K562 (cell line): ENCODE measurements around the gene APEX2. TPM values are rescaled to one million over a fixed set of nuclear protein-coding genes. Genes with fewer than 3 reads are reported as not detected.

ENCODE experiments used
- ARNT ChIP-seq, 2 experiments: fragments of 450-650 bp; IDR thresholded peaks; 2 replicates each; pipeline ENCODE4 v1.6.1; 2016; ENCODE audit warnings: mild to moderate bottlenecking in 1 of 2
- CBFA2T3 ChIP-seq: fragments of 450-650 bp; IDR thresholded peaks from 2 replicates; pipeline ENCODE4 v1.6.1; 2017
- CCNT2 ChIP-seq: IDR thresholded peaks from 2 replicates; pipeline ENCODE4 v1.6.1; 2011; ENCODE audit warnings: borderline replicate concordance, low read depth, mild to moderate bottlenecking, moderate library complexity, mixed read lengths, low read length; ENCODE audit not compliant: insufficient read length; ENCODE audit errors: extremely low read depth
- CTBP1 ChIP-seq: fragments of 450-650 bp; IDR thresholded peaks from 2 replicates; pipeline ENCODE4 v1.6.1; 2016; ENCODE audit warnings: borderline replicate concordance
- DIDO1 ChIP-seq: fragments of 450-650 bp; IDR thresholded peaks from 2 replicates; pipeline ENCODE4 v1.6.1; 2016; ENCODE audit warnings: low read depth, missing biosample characterization, missing genetic modification characterization
- E2F5 ChIP-seq: sonication (generic); formaldehyde crosslinking; IDR thresholded peaks from 2 replicates; pipeline ENCODE4 v1.8.0; 2022; ENCODE audit warnings: mild to moderate bottlenecking, missing genetic modification reagents
- ETV1 ChIP-seq: fragments of 450-650 bp; conservative IDR thresholded peaks from 2 replicates; pipeline ENCODE4 v1.6.1; 2016; ENCODE audit warnings: missing genetic modification characterization, control low read depth, low read depth, missing compliant biosample characterization
- GTF2A2 ChIP-seq: IDR thresholded peaks from 2 replicates; pipeline ENCODE4 v1.6.1; 2016; ENCODE audit warnings: mild to moderate bottlenecking, missing genetic modification characterization, missing compliant biosample characterization
- GTF2E2 ChIP-seq: fragments of 200-800 bp; sonication (Bioruptor generic); IDR thresholded peaks from 2 replicates; pipeline ENCODE4 v1.6.1; 2016; ENCODE audit warnings: missing genetic modification characterization, missing compliant biosample characterization
- HLTF ChIP-seq: fragments of 450-650 bp; IDR thresholded peaks from 2 replicates; pipeline ENCODE4 v1.6.1; 2016
- HSF4 ChIP-seq: fragments of 250-450 bp; sonication (Bioruptor Pico); IDR thresholded peaks from 2 replicates; pipeline ENCODE4 v2.1.2; 2022; ENCODE audit warnings: mild to moderate bottlenecking, moderate library complexity, borderline replicate concordance
- KLF10 ChIP-seq: fragments of 250-450 bp; sonication (Bioruptor Pico); IDR thresholded peaks from 2 replicates; pipeline ENCODE4 v1.6.1; 2021; ENCODE audit warnings: matching md5 sums
- MYNN ChIP-seq, 2 experiments: sonication (generic); formaldehyde crosslinking in 1 of 2; IDR thresholded peaks; 2 replicates each; pipeline versions ENCODE4 v1.5.0 to v1.6.1; 2016 to 2020; ENCODE audit warnings: antibody characterized with exemption in 1 of 2, missing genetic modification reagents in 1 of 2
- NFE2 ChIP-seq: IDR thresholded peaks from 2 replicates; pipeline ENCODE4 v1.6.1; 2014; ENCODE audit warnings: antibody characterized with exemption, low read depth
- POLR2AphosphoS5 ChIP-seq: IDR thresholded peaks from 2 replicates; pipeline ENCODE4 v1.6.1; 2011; ENCODE audit warnings: mild to moderate bottlenecking, low read depth, low read length, moderate library complexity; ENCODE audit not compliant: control insufficient read depth, insufficient read depth
- RNF219 ChIP-seq: fragments of 250-450 bp; sonication (Bioruptor Pico); IDR thresholded peaks from 2 replicates; pipeline ENCODE4 v1.5.0; 2022; ENCODE audit warnings: mild to moderate bottlenecking
- SMAD4 ChIP-seq: fragments of 250-450 bp; sonication (Bioruptor Pico); conservative IDR thresholded peaks from 2 replicates; pipeline ENCODE4 v1.8.0; 2021; ENCODE audit warnings: inconsistent platforms, mild to moderate bottlenecking, moderate library complexity
- TFAP4 ChIP-seq: sonication (generic); formaldehyde crosslinking; IDR thresholded peaks from 2 replicates; pipeline ENCODE4 v1.8.0; 2022; ENCODE audit warnings: missing genetic modification reagents, mild to moderate bottlenecking, moderate library complexity, borderline replicate concordance
- UBTF ChIP-seq, 2 experiments: IDR thresholded peaks; 2 replicates each; pipeline ENCODE4 v1.6.1; 2012; ENCODE audit warnings: improper control_type of control experiment in 2 of 2, low read depth in 2 of 2, low read length in 2 of 2, borderline replicate concordance in 1 of 2
- ZNF165 ChIP-seq: fragments of 250-450 bp; sonication (Bioruptor Pico); IDR thresholded peaks from 2 replicates; pipeline ENCODE4 v1.4.0; 2020; ENCODE audit warnings: borderline replicate concordance
- ZNF316 ChIP-seq: fragments of 450-650 bp; IDR thresholded peaks from 2 replicates; pipeline ENCODE4 v1.6.1; 2016
- ZNF655 ChIP-seq: fragments of 250-450 bp; sonication (Bioruptor Pico); IDR thresholded peaks from 2 replicates; pipeline ENCODE4 v1.5.0; 2021
- ZSCAN29 ChIP-seq: fragments of 450-650 bp; IDR thresholded peaks from 2 replicates; pipeline ENCODE4 v1.6.1; 2017
- polyA plus RNA-seq, 8 experiments: library from polyadenylated mRNA; depleted of rRNA in 4 of 8; stranded (reverse) in 5 of 8; unstranded in 3 of 8; fragments of >200 nt; fragmentation: Nextera tagmentation in 2 of 8; fragmentation: Illumina TruSeq in 1 of 8; extraction: Ambion mirVana in 2 of 8; extraction: Trizol in 1 of 8; gene quantifications; 2 replicates each; pipeline versions ENCODE4 v1.2.1 to v1.2.3, GENCODE V29; 2011 to 2014; ENCODE audit warnings: inconsistent platforms in 1 of 8, missing spikeins in 1 of 8
- total RNA-seq, 7 experiments: library from RNA; depleted of rRNA in 6 of 7; stranded (reverse); fragments of >200 nt in 6 of 7; fragmentation: Illumina TruSeq in 2 of 7; extraction: Trizol in 2 of 7; gene quantifications; 2 replicates each; pipeline versions ENCODE4 v1.2.1 to v1.2.3, GENCODE V29; 2011 to 2021; ENCODE audit warnings: low replicate concordance in 1 of 7

Gene APEX2
- total and polyA plus RNA-seq, 9 of the 15 experiments (the other 6 are each of a cell fraction or from before 2014, with no cell fraction given), result 9.4 to 34.2 (median 25.9) TPM

GRCh38 chrX:55028040-55028439, 27.9 kb downstream of the APEX2 start (continued):
- peak; percentile 66; the same call in 1 of the 2 replicates for TF ChIP-seq TFAP4 (CRISPR knock-in tag)
- no peak for TF ChIP-seq ZNF655
- no peak for TF ChIP-seq RNF219
- TF ChIP-seq GTF2A2 (tag), result no peak
- no peak for TF ChIP-seq HLTF
- no peak for TF ChIP-seq E2F5 (CRISPR knock-in tag)
- TF ChIP-seq CCNT2, result peak; percentile 70
- TF ChIP-seq DIDO1 (tag), result no peak
- TF ChIP-seq MYNN (IDR thresholded peaks at IDR 0.05), result 0 out of 2 replicates have a peak, but pooled peaks have one; percentile 66
- TF ChIP-seq MYNN (CRISPR knock-in tag; IDR thresholded peaks at IDR 0.05), result no peak
- no peak for TF ChIP-seq ZNF165 (CRISPR knock-in tag)
- no peak for TF ChIP-seq KLF10 (CRISPR knock-in tag)
- TF ChIP-seq HSF4 (CRISPR knock-in tag), result no peak
- TF ChIP-seq ETV1, result no peak
- peak in 1 of 2 experiments; percentile 32; a peak in 2 of 4 replicates for TF ChIP-seq ARNT (IDR thresholded peaks at IDR 0.05)
- peak; percentile 70; the same call in 1 of the 2 replicates for TF ChIP-seq CTBP1
- no peak for TF ChIP-seq GTF2E2 (tag)
- TF ChIP-seq UBTF (IDR thresholded peaks at IDR 0.05; ENCODE audit: borderline replicate concordance in 1 of 2, low read depth in 2 of 2, low read length in 2 of 2), result no peak
- peak; percentile 98 for TF ChIP-seq SMAD4
- TF ChIP-seq NFE2, result no peak
- TF ChIP-seq CBFA2T3, result peak; percentile 99
- TF ChIP-seq ZNF316, result no peak
- no peak for TF ChIP-seq ZSCAN29
- peak; percentile 96 for TF ChIP-seq POLR2AphosphoS5
